Colonic mucosa (tissue), 4 donors: Measurements from ENCODE around the gene TASP1. TPM values are rescaled to one million over a fixed set of nuclear protein-coding genes. Genes with fewer than 3 reads are reported as not detected.
"Not testable (repeated sequence)": the region's sequence is repeated elsewhere in the genome, so short reads cannot be mapped to it uniquely, and the experiment has no call there.

Experiments
- DNase-seq: peaks from one replicate; pipeline ENCODE4 v3.0.0-alpha.2; 2020
- H3K27ac ChIP-seq: fragments of 200-600 bp; one replicate; pipeline ENCODE4 v1.8.0; 2021
- H3K27me3 ChIP-seq: fragments of 200-600 bp; one replicate; pipeline ENCODE4 v1.8.0; 2021
- H3K36me3 ChIP-seq: fragments of 200-600 bp; one replicate; pipeline ENCODE4 v1.8.0; 2021
- H3K4me1 ChIP-seq: fragments of 200-600 bp; one replicate; pipeline ENCODE4 v1.8.0; 2021; ENCODE audit warnings: mild to moderate bottlenecking
- H3K4me3 ChIP-seq: fragments of 200-600 bp; one replicate; pipeline ENCODE4 v1.8.0; 2021
- H3K9ac ChIP-seq, 2 donors: one replicate each; pipeline ENCODE4 v1.7.0; 2013; ENCODE audit warnings: control low read depth in 2 of 2, low read depth in 2 of 2, low read length in 2 of 2
- H3K9me3 ChIP-seq: fragments of 200-600 bp; one replicate; pipeline ENCODE4 v1.8.0; 2021
- CTCF ChIP-seq: fragments of 200-600 bp; IDR thresholded peaks from one replicate; pipeline ENCODE4 v1.8.0; 2022; ENCODE audit warnings: antibody characterized with exemption, mild to moderate bottlenecking
- intact Hi-C: fragments of 100-400 bp; cut with DNase I; formaldehyde crosslinking; loops from one replicate; pipeline ENCODE4 v1.14.1; 2022
- total RNA-seq, 2 donors: library from RNA; stranded (reverse); fragmentation: NEBNext Ultra II Directional in 1 of 2; extraction: Animal tissue kit (Norgen Biotek cat#: 25700) in 1 of 2; gene quantifications; one replicate each; pipeline ENCODE4 v1.2.1, GENCODE V29; 2021
- donor health status: healthy.
- donor health status: DM: no; HTN: no; CAD: no.
- donor health status: DM: no; HTN: no; CAD: no.

Gene TASP1
- total RNA-seq, 2 donors from 2014 or later = 9.4 to 12.6 TPM

GRCh38 chr20:13626724-13627123 is 12.0 kb downstream of the TASP1 start:
- Histone ChIP-seq H3K9me3 (no peaks in the 10 kb centered on the region), H3K4me1 (no peaks in the 10 kb centered on the region), H3K36me3 (no peaks in the 10 kb centered on the region), H3K9ac (no peak overlapping the region), H3K27ac (no peak overlapping the region), H3K4me3 (no peak overlapping the region), H3K27me3 (no peaks in the 10 kb centered on the region)
- intact Hi-C loops = no loop called here
- DNase-seq = no peak
- no peak for TF ChIP-seq CTCF

GRCh38 chr20:13625304-13625979 is 13.3 kb downstream of the TASP1 start:
- H3K4me1 ChIP-seq = no peaks in the 10 kb centered on the region
- no peak for TF ChIP-seq CTCF
- no peaks in the 10 kb centered on the region for H3K27me3 ChIP-seq
- DNase-seq = no peak
- no peaks in the 10 kb centered on the region for H3K36me3 ChIP-seq
- no peak overlapping the region for H3K4me3 ChIP-seq
- H3K9ac ChIP-seq = no peak overlapping the region
- H3K27ac ChIP-seq = no peak overlapping the region
- intact Hi-C loops = no loop called here
- H3K9me3 ChIP-seq = no peaks in the 10 kb centered on the region

- H3K4me3 ChIP-seq, intact Hi-C loops, H3K9ac ChIP-seq, H3K9me3 ChIP-seq, H3K4me1 ChIP-seq, H3K27ac ChIP-seq, H3K36me3 ChIP-seq, H3K27me3 ChIP-seq, DNase-seq: not testable (repeated sequence)
Measured at GRCh38 chr20:13619415-13619814, 19.3 kb downstream of the TASP1 start.

- H3K36me3 ChIP-seq, DNase-seq, H3K4me3 ChIP-seq, H3K27ac ChIP-seq, intact Hi-C loops, H3K27me3 ChIP-seq, H3K9me3 ChIP-seq, H3K4me1 ChIP-seq, H3K9ac ChIP-seq: not testable (repeated sequence)
Measured at GRCh38 chr20:13618456-13618855, 20.3 kb downstream of the TASP1 start.

GRCh38 chr20:13617585-13617984 is 21.1 kb downstream of the TASP1 start:
- H3K27me3 ChIP-seq, intact Hi-C loops: not testable (repeated sequence)

GRCh38 chr20:13616713-13617112 is 22.0 kb downstream of the TASP1 start:
- DNase-seq, intact Hi-C loops: not testable (repeated sequence)

More at GRCh38 chr20:13617585-13617984, 21.1 kb downstream of the TASP1 start:
- not testable (repeated sequence) for H3K36me3 ChIP-seq, H3K4me3 ChIP-seq, H3K9me3 ChIP-seq, H3K9ac ChIP-seq, H3K27ac ChIP-seq, DNase-seq, H3K4me1 ChIP-seq

GRCh38 chr20:13613917-13614316 is 24.8 kb downstream of the TASP1 start:
- no peaks in the 10 kb centered on the region for H3K36me3 ChIP-seq
- TF ChIP-seq CTCF = no peak
- H3K4me3 ChIP-seq = no peak overlapping the region
- no peak overlapping the region for H3K9ac ChIP-seq
- H3K27ac ChIP-seq = no peak overlapping the region
- DNase-seq = no peak
- H3K9me3 ChIP-seq = no peaks in the 10 kb centered on the region
- no peaks in the 10 kb centered on the region for H3K27me3 ChIP-seq
- intact Hi-C loops = no loop called here
- no peaks in the 10 kb centered on the region for H3K4me1 ChIP-seq

More at GRCh38 chr20:13616713-13617112, 22.0 kb downstream of the TASP1 start:
- not testable (repeated sequence) for H3K27ac ChIP-seq, H3K36me3 ChIP-seq, H3K27me3 ChIP-seq, H3K9me3 ChIP-seq, H3K4me3 ChIP-seq, H3K4me1 ChIP-seq, H3K9ac ChIP-seq
